H1 (cell line): Measurements from ENCODE around the gene HECTD4. TPM values are rescaled to one million over a fixed set of nuclear protein-coding genes. Genes with fewer than 3 reads are reported as not detected.
A peak's percentile ranks its signal among the peaks of the same experiment; 100 is the strongest.

Experiments used
- CTCF ChIA-PET: fragments of 300-600 bp; sonication (Branson Sonifier 250); formaldehyde crosslinking; loops from one replicate; lab custom pipeline; 2021; ENCODE audit not compliant: partially characterized antibody; lab: Charles Lee
- POLR2A ChIA-PET: fragments of 300-600 bp; sonication (Branson Sonifier 250); formaldehyde crosslinking; loops from one replicate; lab custom pipeline; 2021; ENCODE audit warnings: inconsistent platforms; ENCODE audit not compliant: partially characterized antibody; lab: Charles Lee
- DNase-seq, 2 experiments: peaks; one replicate each; pipeline versions ENCODE4 v3.0.0 to v3.0.0-alpha.2; 2010 to 2022; ENCODE audit warnings: low spot score in 2 of 2, low read depth in 1 of 2, mixed read lengths in 1 of 2
- FAIRE-seq: peaks from 2 replicates; lab custom pipeline; 2011; peaks lifted over from hg19 to GRCh38; lab: Jason Lieb, UNC
- H2AFZ ChIP-seq: 2 replicates; pipeline ENCODE4 v1.8.1; 2012; ENCODE audit warnings: low read length, inconsistent platforms
- H2AK5ac ChIP-seq: 2 replicates; pipeline ENCODE4 v1.6.1; 2013; ENCODE audit warnings: low read depth, low read length
- H2BK120ac ChIP-seq: replicated peaks from 2 replicates; pipeline ENCODE3; 2013; ENCODE audit warnings: low read depth, low read length, inconsistent platforms
- H2BK12ac ChIP-seq: 2 replicates; pipeline ENCODE4 v1.6.1; 2013; ENCODE audit warnings: low read depth, low read length
- H2BK15ac ChIP-seq: 2 replicates; pipeline ENCODE4 v1.6.1; 2013; ENCODE audit warnings: low read length
- H2BK20ac ChIP-seq: 2 replicates; pipeline ENCODE4 v1.6.1; 2013; ENCODE audit warnings: low read length
- H2BK5ac ChIP-seq: 2 replicates; pipeline ENCODE4 v1.6.1; 2013; ENCODE audit warnings: low read depth, low read length
- H3K14ac ChIP-seq: 2 replicates; pipeline ENCODE4 v1.6.1; 2013; ENCODE audit warnings: inconsistent platforms; ENCODE audit not compliant: insufficient read length
- H3K18ac ChIP-seq: 2 replicates; pipeline ENCODE4 v1.6.1; 2013; ENCODE audit warnings: low read length; ENCODE audit errors: extremely low read depth
- H3K23ac ChIP-seq: 2 replicates; pipeline ENCODE4 v1.6.1; 2013; ENCODE audit warnings: inconsistent platforms; ENCODE audit not compliant: insufficient read length
- H3K23me2 ChIP-seq: 2 replicates; pipeline ENCODE4 v1.6.1; 2013; ENCODE audit warnings: low read depth, low read length
- H3K27ac ChIP-seq: 2 replicates; pipeline ENCODE4 v1.6.1; 2011; ENCODE audit warnings: low read depth, low read length, inconsistent platforms
- H3K27me3 ChIP-seq, 4 experiments: replicated peaks in 1 of 4; 1 replicate in 1 of 4; 2 replicates in 3 of 4; pipeline versions ENCODE4 v1.6.1 to v1.8.1; 2011 to 2013; ENCODE audit warnings: low read length in 3 of 4, mild to moderate bottlenecking in 3 of 4, inconsistent platforms in 2 of 4, mixed read lengths in 2 of 4, moderate library complexity in 1 of 4; ENCODE audit not compliant: control insufficient read depth in 3 of 4, insufficient read depth in 3 of 4; ENCODE audit errors: extremely low read depth in 1 of 4
- H3K36me3 ChIP-seq, 4 experiments: 2 replicates each; pipeline versions ENCODE4 v1.6.1 to v1.8.1; 2011 to 2013; ENCODE audit warnings: mild to moderate bottlenecking in 4 of 4, low read length in 3 of 4, moderate library complexity in 2 of 4, control low read depth in 1 of 4, inconsistent platforms in 1 of 4; ENCODE audit not compliant: insufficient read depth in 4 of 4, control insufficient read depth in 2 of 4
- H3K4ac ChIP-seq: replicated peaks from 2 replicates; pipeline ENCODE3; 2013; ENCODE audit warnings: low read length, low read depth, mixed read lengths, inconsistent platforms; ENCODE audit not compliant: insufficient read length
- H3K4me1 ChIP-seq, 4 experiments: replicated peaks in 1 of 4; 1 replicate in 1 of 4; 2 replicates in 3 of 4; pipeline versions ENCODE4 v1.6.1 to v1.8.1; 2011 to 2013; ENCODE audit warnings: low read length in 3 of 4, inconsistent platforms in 2 of 4, mixed read lengths in 1 of 4; ENCODE audit not compliant: insufficient read depth in 4 of 4, control insufficient read depth in 3 of 4
- H3K4me2 ChIP-seq, 2 experiments: 2 replicates each; pipeline versions ENCODE4 v1.6.1 to v1.8.1; 2011 to 2013; ENCODE audit warnings: low read depth in 2 of 2, low read length in 2 of 2, control low read depth in 1 of 2, inconsistent platforms in 1 of 2, mild to moderate bottlenecking in 1 of 2; ENCODE audit not compliant: insufficient read depth in 1 of 2
- H3K4me3 ChIP-seq, 4 experiments: fragments of 200-600, 300-600 bp in 1 of 4; sonication (generic), shearing (Covaris generic), sonication (Bioruptor Twin) in 1 of 4; 2 replicates each; pipeline versions ENCODE4 v1.5.1 to v1.8.1; 2011 to 2016; ENCODE audit warnings: low read length in 4 of 4, low read depth in 3 of 4, control low read depth in 2 of 4, inconsistent platforms in 2 of 4, mild to moderate bottlenecking in 2 of 4, mixed read lengths in 1 of 4, moderate library complexity in 1 of 4; ENCODE audit not compliant: insufficient read depth in 2 of 4; ENCODE audit errors: extremely low read depth in 1 of 4
- H3K56ac ChIP-seq: replicated peaks from 2 replicates; pipeline ENCODE3; 2013; ENCODE audit warnings: low read depth, mild to moderate bottlenecking, mixed read lengths, low read length, inconsistent platforms; ENCODE audit not compliant: insufficient read length
- H3K79me1 ChIP-seq: 2 replicates; pipeline ENCODE4 v1.6.1; 2013; ENCODE audit warnings: low read depth, low read length, control low read depth
- H3K79me2 ChIP-seq, 2 experiments: 2 replicates each; pipeline versions ENCODE4 v1.6.1 to v1.8.1; 2012 to 2013; ENCODE audit warnings: low read length in 2 of 2, mild to moderate bottlenecking in 2 of 2, inconsistent platforms in 1 of 2; ENCODE audit not compliant: insufficient read depth in 2 of 2, control insufficient read depth in 1 of 2
- H3K9ac ChIP-seq, 4 experiments: replicated peaks in 1 of 4; 1 replicate in 1 of 4; 2 replicates in 3 of 4; pipeline versions ENCODE4 v1.6.1 to v1.8.1; 2011 to 2013; ENCODE audit warnings: low read depth in 3 of 4, low read length in 3 of 4, control low read depth in 2 of 4, mild to moderate bottlenecking in 2 of 4, moderate library complexity in 2 of 4, inconsistent platforms in 1 of 4; ENCODE audit errors: extremely low read depth in 1 of 4
- H3K9me3 ChIP-seq, 2 experiments: 2 replicates each; pipeline versions ENCODE4 v1.6.1 to v1.8.1; 2012 to 2013; ENCODE audit warnings: mild to moderate bottlenecking in 2 of 2, moderate library complexity in 2 of 2, control low read depth in 1 of 2, inconsistent platforms in 1 of 2, low read depth in 1 of 2, low read length in 1 of 2, mixed read lengths in 1 of 2; ENCODE audit not compliant: insufficient read depth in 2 of 2
- H4K20me1 ChIP-seq, 2 experiments: replicated peaks in 1 of 2; 2 replicates each; pipeline versions ENCODE3 to v1.8.1; 2011 to 2013; ENCODE audit warnings: inconsistent platforms in 2 of 2, low read length in 2 of 2, mild to moderate bottlenecking in 1 of 2; ENCODE audit not compliant: insufficient read depth in 2 of 2, control insufficient read depth in 1 of 2
- H4K5ac ChIP-seq: 2 replicates; pipeline ENCODE4 v1.6.1; 2013; ENCODE audit warnings: low read length, low read depth, mixed read lengths, inconsistent platforms; ENCODE audit not compliant: insufficient read length
- H4K8ac ChIP-seq: 2 replicates; pipeline ENCODE4 v1.8.0; 2013; ENCODE audit warnings: mild to moderate bottlenecking, moderate library complexity, low read length, inconsistent platforms; ENCODE audit not compliant: insufficient read depth; ENCODE audit errors: extremely low read depth
- H4K91ac ChIP-seq: replicated peaks from 2 replicates; pipeline ENCODE3; 2013; ENCODE audit warnings: low read length, mixed read lengths, inconsistent platforms; ENCODE audit not compliant: insufficient read length
- BRCA1 ChIP-seq: IDR thresholded peaks from 2 replicates; pipeline ENCODE4 v1.6.1; 2012; ENCODE audit warnings: low read depth, low read length, improper control_type of control experiment
- CTCF ChIP-seq, 3 experiments: IDR thresholded peaks; 1 replicate in 2 of 3; 2 replicates in 1 of 3; pipeline versions ENCODE4 v1.5.1 to v1.6.1; 2011; ENCODE audit warnings: low read length in 3 of 3, mild to moderate bottlenecking in 3 of 3, inconsistent platforms in 2 of 3, low read depth in 1 of 3, moderate library complexity in 1 of 3; ENCODE audit not compliant: insufficient read depth in 1 of 3; ENCODE audit errors: control extremely low read depth in 1 of 3
- RAD21 ChIP-seq, 2 experiments: IDR thresholded peaks in 1 of 2; conservative IDR thresholded peaks in 1 of 2; 2 replicates each; pipeline ENCODE4 v1.6.1; 2011; ENCODE audit warnings: low read depth in 2 of 2, low read length in 2 of 2, improper control_type of control experiment in 1 of 2, inconsistent platforms in 1 of 2, mild to moderate bottlenecking in 1 of 2, moderate library complexity in 1 of 2
- WGBS, 2 experiments: shearing (Covaris generic) in 1 of 2; methylation state at CpG; one replicate each; pipeline versions ENCODE4 v1.1.6 to v1.1.7; 2013 to 2015; ENCODE audit warnings: low lambda C conversion rate in 2 of 2, mixed read lengths in 2 of 2, inconsistent platforms in 1 of 2, low coverage in 1 of 2, missing lambda C conversion rate in 1 of 2; ENCODE audit not compliant: insufficient replicate concordance in 2 of 2, insufficient coverage in 1 of 2, insufficient read length in 1 of 2; ENCODE audit errors: extremely low coverage in 1 of 2, missing lambda C conversion rate in 1 of 2; 5-methylcytosine and 5-hydroxymethylcytosine counted together
- polyA plus RNA-seq, 7 experiments: library from polyadenylated mRNA; depleted of rRNA in 3 of 7; stranded (reverse) in 5 of 7; unstranded in 2 of 7; fragments of >200 nt in 5 of 7; fragments of 200-250 nt in 2 of 7; gene quantifications; 1 replicate in 5 of 7; 2 replicates in 1 of 7; 4 replicates in 1 of 7; pipeline versions ENCODE4 v1.2.1 to v1.2.3, GENCODE V29; 2011 to 2013; ENCODE audit warnings: missing spikeins in 2 of 7, mixed read lengths in 2 of 7
- total RNA-seq: library from RNA; stranded (reverse); fragmentation: NEBNext Ultra II Directional; extraction: Animal tissue kit (Norgen Biotek cat#: 25700); gene quantifications from 2 replicates; pipeline ENCODE4 v1.2.1, GENCODE V29; 2021

The HECTD4 gene
- total and polyA plus RNA-seq, 2 of the 8 experiments (the other 6 are each of a cell fraction or from before 2014, with no cell fraction given), result 6.5 to 33.7 TPM

GRCh38 chr12:112261559-112261958 lies 120.7 kb downstream of the HECTD4 start:
- WGBS, 2 experiments, result 90% methylated on average over 3 of the region's 3 CpGs; no CpG with 5 or more reads in 1 of the 2 experiments
- Histone ChIP-seq H2BK20ac (no peak overlapping the region), H3K4me3 (no peak overlapping the region), H3K4ac (no peak overlapping the region), H4K20me1 (no peaks in the 10 kb centered on the region), H3K56ac (no peak overlapping the region), H2BK12ac (no peak overlapping the region), H2BK15ac (no peak overlapping the region), H3K14ac (no peak overlapping the region), H3K27me3 (no peaks in the 10 kb centered on the region), H2BK5ac (no peak overlapping the region), H3K23ac (no peak overlapping the region), H4K8ac (no peak overlapping the region), H2BK120ac (no peak overlapping the region), H3K4me1 (peaks cover 0 to under 1% (median 0%) of the 10 kb centered on the region in 4 experiments; a peak in 1 of 7 replicates), H4K5ac (no peak overlapping the region), H3K79me2 (no peaks in the 10 kb centered on the region), H3K9me3 (no peaks in the 10 kb centered on the region), H3K27ac (no peak overlapping the region), H2AK5ac (no peak overlapping the region), H3K79me1 (no peaks in the 10 kb centered on the region), H3K36me3 (peaks cover 0 to 7% (median 2%) of the 10 kb centered on the region in 4 experiments; a peak in 4 of 8 replicates), H3K9ac (no peak overlapping the region), H3K18ac (no peak overlapping the region), H3K4me2 (no peak overlapping the region), H2AFZ (no peak overlapping the region), H4K91ac (no peak overlapping the region), H3K23me2 (no peaks in the 10 kb centered on the region)
- FAIRE-seq (peak; percentile 73), DNase-seq (no peak)
- TF ChIP-seq CTCF (IDR thresholded peaks at IDR 0.05; ENCODE audit: control extremely low read depth in 1 of 3, insufficient read depth in 1 of 3, low read depth in 1 of 3, low read length in 3 of 3), result peak; percentile 49 to 67 (median 50)
- TF ChIP-seq BRCA1, result no peak
- TF ChIP-seq RAD21 (IDR thresholded peaks at IDR 0.05 in 1 of 2, conservative IDR thresholded peaks at IDR 0.05 in 1 of 2; ENCODE audit: low read depth in 2 of 2, low read length in 2 of 2), result peak; percentile 38 to 54
- POLR2A ChIA-PET, result interaction anchor here (0.9 kb wide), 1 partner anchor 10 kb away, joined by 3 read pairs; no protein-coding TSS in a partner anchor
- CTCF ChIA-PET, result interaction anchor here (0.6 to 2.3 kb wide), 27 partner anchors 9 to 223 kb away, joined by 3 to 14 read pairs (median 4); no protein-coding TSS in a partner anchor
